ENCODE measurements around the gene HIRA.

HIRA gene

DNA sequence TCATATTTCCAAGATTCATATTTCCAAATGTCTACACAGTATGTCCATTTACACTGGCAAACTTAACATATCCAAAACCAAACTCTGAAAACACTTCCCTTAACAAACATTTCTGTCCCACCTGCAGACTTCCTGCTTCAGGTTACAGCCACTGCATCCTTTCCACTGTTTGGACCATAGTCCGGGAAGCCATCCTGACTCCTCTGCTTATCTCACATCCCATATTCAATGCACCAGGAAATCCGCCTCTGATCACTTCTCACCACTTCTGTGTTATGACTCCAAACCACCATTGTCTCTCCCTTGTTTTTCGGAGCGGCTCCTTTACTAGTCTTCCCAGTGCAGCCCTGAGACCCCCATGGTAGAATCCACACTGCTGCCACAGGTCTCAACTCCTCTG, 30.1 kb downstream of the HIRA start:
- Histone ChIP-seq H3K4me1 (ENCODE audit: control insufficient read depth, insufficient read depth, low read length) (peaks cover 7% of the 10 kb centered on the region), H3K27me3 (ENCODE audit: control insufficient read depth, insufficient read depth, low read length) (no peaks in the 10 kb centered on the region), H3K9me3 (replicated peaks; ENCODE audit: low read length) (no peaks in the 10 kb centered on the region), H3K36me3 (ENCODE audit: insufficient read depth, low read length) (peaks cover 56% of the 10 kb centered on the region), H3K4me3 (ENCODE audit: low read length) (no peak overlapping the region), H3K4me2 (ENCODE audit: low read length) (no peak overlapping the region), H3K9ac (ENCODE audit: low read depth, low read length) (no peak overlapping the region)

DNA sequence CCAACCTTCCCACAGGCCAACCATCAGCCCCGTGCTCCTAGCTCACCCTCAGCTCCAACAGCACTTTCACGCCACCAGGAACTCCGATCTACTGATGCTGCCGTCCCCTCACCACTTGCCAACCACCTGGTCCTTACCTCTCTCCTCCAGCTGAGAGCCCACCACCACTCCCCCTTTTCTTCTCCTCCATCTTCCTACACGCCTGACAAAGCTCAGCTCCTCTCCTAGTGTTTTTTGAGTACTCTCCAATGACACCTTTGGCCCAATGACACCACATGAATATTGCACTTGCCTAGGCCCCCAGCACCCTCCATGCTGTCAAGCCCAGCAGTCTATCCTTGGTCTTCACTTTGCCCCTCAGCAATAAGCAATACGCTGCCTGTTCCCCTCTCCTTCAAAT, 30.7 kb downstream of the HIRA start:
- no peaks in the 10 kb centered on the region for H3K27me3 ChIP-seq (ENCODE audit: control insufficient read depth, insufficient read depth, low read length)
- H3K9me3 ChIP-seq (replicated peaks; ENCODE audit: low read length), result no peaks in the 10 kb centered on the region
- H3K4me3 ChIP-seq (ENCODE audit: low read length), result no peak overlapping the region
- H3K36me3 ChIP-seq (ENCODE audit: insufficient read depth, low read length), result peaks cover 53% of the 10 kb centered on the region
- H3K4me1 ChIP-seq (ENCODE audit: control insufficient read depth, insufficient read depth, low read length), result peaks cover 7% of the 10 kb centered on the region
- H3K9ac ChIP-seq (ENCODE audit: low read depth, low read length), result no peak overlapping the region
- H3K4me2 ChIP-seq (ENCODE audit: low read length), result no peak overlapping the region

DNA sequence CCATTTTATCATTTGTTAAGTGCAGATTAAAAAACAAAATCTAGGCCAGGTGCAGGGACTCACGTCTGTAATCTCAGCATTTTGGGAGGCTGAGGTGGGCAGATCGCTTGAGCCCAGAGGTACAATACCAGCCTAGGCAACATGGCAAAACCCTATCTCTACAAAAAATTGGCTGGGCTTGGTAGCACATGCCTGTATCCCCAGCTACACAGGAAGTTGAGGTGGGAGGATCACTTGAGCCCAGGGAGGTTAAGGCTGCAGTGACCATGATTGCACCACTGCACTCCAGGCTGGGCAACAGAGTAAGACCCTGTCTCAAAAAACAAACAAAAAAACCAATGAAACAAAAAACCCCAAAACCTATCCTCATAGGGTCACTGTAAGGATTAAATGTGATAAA, 32.9 kb downstream of the HIRA start:
- Histone ChIP-seq H3K4me3 (ENCODE audit: low read length) (no peak overlapping the region), H3K9ac (ENCODE audit: low read depth, low read length) (no peak overlapping the region), H3K4me1 (ENCODE audit: control insufficient read depth, insufficient read depth, low read length) (peaks cover 7% of the 10 kb centered on the region), H3K4me2 (ENCODE audit: low read length) (no peak overlapping the region), H3K9me3 (replicated peaks; ENCODE audit: low read length) (no peaks in the 10 kb centered on the region), H3K36me3 (ENCODE audit: insufficient read depth, low read length) (peaks cover 65% of the 10 kb centered on the region), H3K27me3 (ENCODE audit: control insufficient read depth, insufficient read depth, low read length) (no peaks in the 10 kb centered on the region)

- peaks cover 67% of the 10 kb centered on the region for H3K36me3 ChIP-seq (ENCODE audit: insufficient read depth, low read length)
- H3K4me1 ChIP-seq (ENCODE audit: control insufficient read depth, insufficient read depth, low read length), result peaks cover 3% of the 10 kb centered on the region
- H3K27me3 ChIP-seq (ENCODE audit: control insufficient read depth, insufficient read depth, low read length), result no peaks in the 10 kb centered on the region
- H3K9ac ChIP-seq (ENCODE audit: low read depth, low read length), result no peak overlapping the region
- H3K4me3 ChIP-seq (ENCODE audit: low read length), result no peak overlapping the region
- no peaks in the 10 kb centered on the region for H3K9me3 ChIP-seq (replicated peaks; ENCODE audit: low read length)
- no peak overlapping the region for H3K4me2 ChIP-seq (ENCODE audit: low read length)
Measured at GRCh38 chr22:19398206-19398605, 33.3 kb downstream of the HIRA start.

- Histone ChIP-seq H3K9me3 (replicated peaks; ENCODE audit: low read length) (no peaks in the 10 kb centered on the region), H3K4me3 (ENCODE audit: low read length) (no peak overlapping the region), H3K9ac (ENCODE audit: low read depth, low read length) (no peak overlapping the region), H3K4me1 (ENCODE audit: control insufficient read depth, insufficient read depth, low read length) (no peaks in the 10 kb centered on the region), H3K4me2 (ENCODE audit: low read length) (no peak overlapping the region), H3K27me3 (ENCODE audit: control insufficient read depth, insufficient read depth, low read length) (no peaks in the 10 kb centered on the region), H3K36me3 (ENCODE audit: insufficient read depth, low read length) (peaks cover 70% of the 10 kb centered on the region)
Measured at GRCh38 chr22:19397734-19398104, 33.8 kb downstream of the HIRA start.

DNA sequence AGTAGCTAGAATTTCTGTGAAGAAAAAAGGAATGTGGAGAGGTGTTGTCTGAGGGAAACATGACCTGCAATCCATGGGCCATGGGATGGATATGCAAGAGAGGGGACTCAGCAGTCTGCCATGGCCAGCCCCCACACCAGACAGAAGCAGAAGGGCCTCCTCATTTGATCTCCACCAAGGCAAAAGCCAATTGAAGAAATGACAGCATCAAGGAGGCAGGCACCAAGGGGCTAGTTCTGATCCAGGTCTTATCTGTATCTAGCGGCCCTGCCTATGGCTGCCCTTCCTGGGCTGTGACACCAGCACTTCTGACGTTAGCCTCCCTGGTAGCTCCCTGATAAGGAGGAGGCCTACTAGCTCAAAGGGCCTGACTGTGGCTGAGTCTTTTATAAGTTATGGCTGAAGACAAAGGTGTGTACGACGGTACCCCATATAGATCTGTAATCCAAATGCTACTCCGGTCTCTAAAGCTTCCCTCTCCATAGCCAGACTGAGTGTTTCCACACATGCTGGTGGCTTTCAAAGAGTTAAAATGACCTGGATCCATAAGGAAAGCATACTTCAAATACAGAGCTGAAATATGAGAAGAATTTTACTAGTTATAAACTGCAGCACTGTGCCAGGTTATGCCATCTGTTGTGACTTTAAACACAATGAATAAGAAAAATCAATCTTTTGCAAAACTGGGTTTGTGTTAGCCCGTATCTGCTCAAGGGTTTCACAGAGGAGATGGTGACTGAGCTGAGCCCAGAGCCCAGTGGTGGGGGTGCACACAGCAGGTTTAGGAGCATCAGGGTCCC, 34.4 kb downstream of the HIRA start:
- Histone ChIP-seq H3K27me3 (ENCODE audit: control insufficient read depth, insufficient read depth, low read length) (no peaks in the 10 kb centered on the region), H3K4me3 (ENCODE audit: low read length) (no peak overlapping the region), H3K9me3 (replicated peaks; ENCODE audit: low read length) (no peaks in the 10 kb centered on the region), H3K4me1 (ENCODE audit: control insufficient read depth, insufficient read depth, low read length) (no peaks in the 10 kb centered on the region), H3K9ac (ENCODE audit: low read depth, low read length) (no peak overlapping the region), H3K36me3 (ENCODE audit: insufficient read depth, low read length) (peaks cover 76% of the 10 kb centered on the region), H3K4me2 (ENCODE audit: low read length) (no peak overlapping the region)

GRCh38 chr22:19396561-19396933, 35.0 kb downstream of the HIRA start:
- peaks cover 76% of the 10 kb centered on the region for H3K36me3 ChIP-seq (ENCODE audit: insufficient read depth, low read length)
- no peak overlapping the region for H3K4me3 ChIP-seq (ENCODE audit: low read length)
- H3K4me2 ChIP-seq (ENCODE audit: low read length), result no peak overlapping the region
- no peaks in the 10 kb centered on the region for H3K27me3 ChIP-seq (ENCODE audit: control insufficient read depth, insufficient read depth, low read length)
- H3K4me1 ChIP-seq (ENCODE audit: control insufficient read depth, insufficient read depth, low read length), result no peaks in the 10 kb centered on the region
- H3K9me3 ChIP-seq (replicated peaks; ENCODE audit: low read length), result no peaks in the 10 kb centered on the region
- no peak overlapping the region for H3K9ac ChIP-seq (ENCODE audit: low read depth, low read length)

- no peaks in the 10 kb centered on the region for H3K9me3 ChIP-seq (replicated peaks; ENCODE audit: low read length)
- H3K4me2 ChIP-seq (ENCODE audit: low read length), result no peak overlapping the region
- H3K4me1 ChIP-seq (ENCODE audit: control insufficient read depth, insufficient read depth, low read length), result no peaks in the 10 kb centered on the region
- no peaks in the 10 kb centered on the region for H3K27me3 ChIP-seq (ENCODE audit: control insufficient read depth, insufficient read depth, low read length)
- no peak overlapping the region for H3K4me3 ChIP-seq (ENCODE audit: low read length)
- no peak overlapping the region for H3K9ac ChIP-seq (ENCODE audit: low read depth, low read length)
- H3K36me3 ChIP-seq (ENCODE audit: insufficient read depth, low read length), result peaks cover 73% of the 10 kb centered on the region
Measured at GRCh38 chr22:19395276-19395675, 36.3 kb downstream of the HIRA start.

GRCh38 chr22:19394274-19395050, 37.1 kb downstream of the HIRA start:
- H3K9me3 ChIP-seq (replicated peaks; ENCODE audit: low read length), result no peaks in the 10 kb centered on the region
- peaks cover 74% of the 10 kb centered on the region for H3K36me3 ChIP-seq (ENCODE audit: insufficient read depth, low read length)
- H3K4me1 ChIP-seq (ENCODE audit: control insufficient read depth, insufficient read depth, low read length), result no peaks in the 10 kb centered on the region
- H3K27me3 ChIP-seq (ENCODE audit: control insufficient read depth, insufficient read depth, low read length), result no peaks in the 10 kb centered on the region
- H3K4me3 ChIP-seq (ENCODE audit: low read length), result no peak overlapping the region
- no peak overlapping the region for H3K9ac ChIP-seq (ENCODE audit: low read depth, low read length)
- no peak overlapping the region for H3K4me2 ChIP-seq (ENCODE audit: low read length)

DNA sequence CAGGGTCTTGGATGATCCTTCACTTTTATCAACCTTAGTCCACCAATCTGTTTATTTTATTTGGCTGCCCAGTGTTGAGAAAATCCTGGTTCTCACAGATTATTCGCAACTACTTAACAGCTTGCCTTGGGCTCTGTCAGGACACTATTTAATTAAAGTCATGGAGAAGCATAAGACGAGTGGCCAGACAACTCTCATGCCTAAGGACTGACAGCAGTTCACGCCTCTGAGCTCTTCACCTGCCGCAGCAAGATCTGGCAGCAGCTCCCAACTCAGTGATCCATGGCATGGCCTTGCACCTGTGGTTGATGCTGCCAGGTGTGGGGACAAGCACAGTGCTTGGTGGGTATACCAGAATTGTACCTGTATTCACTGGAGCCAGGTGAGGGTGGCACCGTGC, 37.8 kb downstream of the HIRA start:
- H3K27me3 ChIP-seq (ENCODE audit: control insufficient read depth, insufficient read depth, low read length), result no peaks in the 10 kb centered on the region
- no peaks in the 10 kb centered on the region for H3K4me1 ChIP-seq (ENCODE audit: control insufficient read depth, insufficient read depth, low read length)
- H3K36me3 ChIP-seq (ENCODE audit: insufficient read depth, low read length), result peaks cover 77% of the 10 kb centered on the region
- H3K4me3 ChIP-seq (ENCODE audit: low read length), result no peak overlapping the region
- no peak overlapping the region for H3K9ac ChIP-seq (ENCODE audit: low read depth, low read length)
- H3K4me2 ChIP-seq (ENCODE audit: low read length), result no peak overlapping the region
- H3K9me3 ChIP-seq (replicated peaks; ENCODE audit: low read length), result no peaks in the 10 kb centered on the region

DNA sequence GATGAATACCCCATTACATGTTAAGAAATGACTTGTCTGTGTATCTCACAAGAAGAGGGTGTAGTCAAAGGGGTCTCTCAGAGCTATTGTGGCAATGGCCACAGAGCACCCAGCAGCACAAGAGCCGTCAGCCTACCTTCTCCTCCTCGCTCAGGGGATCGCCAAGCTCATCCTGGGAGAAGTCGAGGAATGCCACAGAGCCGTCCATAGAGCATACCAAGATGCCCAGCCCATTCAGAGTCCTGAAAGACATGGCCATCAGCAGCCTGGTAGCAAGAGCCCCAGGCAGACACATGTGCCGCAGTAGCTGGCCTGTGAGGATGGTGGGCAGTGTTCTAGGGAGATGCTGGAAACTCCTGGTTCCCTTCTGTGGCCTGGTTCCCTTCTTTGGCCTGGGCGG, 44.0 kb downstream of the HIRA start:
- H3K4me2 ChIP-seq (ENCODE audit: low read length), result no peak overlapping the region
- H3K9ac ChIP-seq (ENCODE audit: low read depth, low read length), result no peak overlapping the region
- H3K4me3 ChIP-seq (ENCODE audit: low read length), result no peak overlapping the region
- no peaks in the 10 kb centered on the region for H3K4me1 ChIP-seq (ENCODE audit: control insufficient read depth, insufficient read depth, low read length)
- H3K27me3 ChIP-seq (ENCODE audit: control insufficient read depth, insufficient read depth, low read length), result no peaks in the 10 kb centered on the region
- H3K36me3 ChIP-seq (ENCODE audit: insufficient read depth, low read length), result peaks cover 88% of the 10 kb centered on the region
- H3K9me3 ChIP-seq (replicated peaks; ENCODE audit: low read length), result no peaks in the 10 kb centered on the region

- Histone ChIP-seq H3K27me3 (ENCODE audit: control insufficient read depth, insufficient read depth, low read length) (no peaks in the 10 kb centered on the region), H3K4me3 (ENCODE audit: low read length) (no peak overlapping the region), H3K4me1 (ENCODE audit: control insufficient read depth, insufficient read depth, low read length) (no peaks in the 10 kb centered on the region), H3K4me2 (ENCODE audit: low read length) (no peak overlapping the region), H3K9ac (ENCODE audit: low read depth, low read length) (no peak overlapping the region), H3K36me3 (ENCODE audit: insufficient read depth, low read length) (peaks cover 89% of the 10 kb centered on the region), H3K9me3 (replicated peaks; ENCODE audit: low read length) (no peaks in the 10 kb centered on the region)
Measured at GRCh38 chr22:19387038-19387437, 44.5 kb downstream of the HIRA start.

Measured in skeletal muscle satellite cell (primary cell).